ENCODE data around the gene ILDR1. TPM values are rescaled to one million over a fixed set of nuclear protein-coding genes. Genes with fewer than 3 reads are reported as not detected.

ILDR1 gene
- total RNA-seq, 1 donor from 2014 or later, result not detected

DNA sequence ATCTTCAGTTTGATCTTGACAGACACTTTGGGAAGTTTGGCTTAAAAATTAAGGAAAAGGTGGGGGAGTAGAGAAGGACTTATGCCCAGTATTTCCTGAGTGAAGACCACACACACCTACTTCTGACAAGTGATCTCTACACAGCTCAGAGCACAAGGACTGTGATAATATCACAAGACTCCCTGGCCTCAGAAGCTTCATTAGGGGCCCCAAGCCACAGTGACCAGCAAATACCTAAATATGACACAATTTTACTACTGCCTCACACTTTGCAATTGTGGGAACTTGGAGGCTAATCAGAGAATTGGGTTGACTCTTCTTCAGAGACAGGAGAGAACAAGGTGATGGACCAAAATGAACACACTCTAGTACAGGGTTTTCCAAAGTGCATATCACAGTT is 2.6 kb downstream of the ILDR1 start:
- no peak for DNase-seq (ENCODE audit: low spot score)
- Mint-ChIP-seq H3K27ac (ENCODE audit: unreplicated experiment) (no peak overlapping the region), H3K36me3 (ENCODE audit: low read depth) (no peaks in the 10 kb centered on the region), H3K9me3 (ENCODE audit: low read depth) (peaks cover 2% of the 10 kb centered on the region), H3K4me3 (ENCODE audit: unreplicated experiment) (no peak overlapping the region), H3K4me1 (ENCODE audit: low read depth) (peaks cover 3% of the 10 kb centered on the region), H3K27me3 (ENCODE audit: low read depth) (peaks cover 42% of the 10 kb centered on the region)
- TF ChIP-seq CTCF (IDR thresholded peaks at IDR 0.05), result no peak

GRCh38 chr3:122014741-122015140 is 7.3 kb downstream of the ILDR1 start:
- Mint-ChIP-seq H3K4me3 (ENCODE audit: unreplicated experiment) (no peak overlapping the region), H3K9me3 (ENCODE audit: low read depth) (peaks cover 2% of the 10 kb centered on the region), H3K27ac (ENCODE audit: unreplicated experiment) (no peak overlapping the region), H3K4me1 (ENCODE audit: low read depth) (no peaks in the 10 kb centered on the region), H3K36me3 (ENCODE audit: low read depth) (no peaks in the 10 kb centered on the region), H3K27me3 (ENCODE audit: low read depth) (peaks cover 42% of the 10 kb centered on the region)
- TF ChIP-seq CTCF (IDR thresholded peaks at IDR 0.05), result no peak
- DNase-seq (ENCODE audit: low spot score), result no peak

DNA sequence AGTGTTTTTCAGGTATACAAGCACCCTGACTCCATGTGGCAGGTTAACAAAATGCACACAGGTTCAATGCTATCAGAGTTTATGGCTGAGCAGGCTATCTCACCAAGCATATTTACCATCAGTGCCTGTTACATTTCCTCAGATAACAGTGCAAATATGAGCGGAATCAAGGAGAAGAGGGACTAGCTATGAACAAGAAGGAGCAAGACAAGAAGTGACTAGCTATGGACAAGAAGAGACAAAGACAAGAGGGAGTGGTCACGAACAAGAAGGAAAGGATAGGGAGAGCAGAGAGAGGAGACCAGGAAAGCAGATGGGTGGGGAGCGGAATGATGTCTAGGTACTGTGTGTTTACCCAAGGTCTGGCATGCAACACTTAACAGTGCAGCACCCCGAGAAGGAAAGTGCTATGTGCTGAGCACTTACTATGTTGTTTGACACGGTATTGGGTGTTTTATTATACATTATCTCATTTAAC is 8.6 kb downstream of the ILDR1 start:
- TF ChIP-seq CTCF (IDR thresholded peaks at IDR 0.05), result no peak
- H3K4me3 Mint-ChIP-seq (ENCODE audit: unreplicated experiment), result no peak overlapping the region
- H3K4me1 Mint-ChIP-seq (ENCODE audit: low read depth), result no peaks in the 10 kb centered on the region
- peaks cover 2% of the 10 kb centered on the region for H3K9me3 Mint-ChIP-seq (ENCODE audit: low read depth)
- H3K27me3 Mint-ChIP-seq (ENCODE audit: low read depth), result peaks cover 38% of the 10 kb centered on the region
- H3K27ac Mint-ChIP-seq (ENCODE audit: unreplicated experiment), result no peak overlapping the region
- no peaks in the 10 kb centered on the region for H3K36me3 Mint-ChIP-seq (ENCODE audit: low read depth)
- DNase-seq (ENCODE audit: low spot score), result no peak

GRCh38 chr3:122012821-122013220 is 9.2 kb downstream of the ILDR1 start:
- no peak for DNase-seq (ENCODE audit: low spot score)
- H3K27ac Mint-ChIP-seq (ENCODE audit: unreplicated experiment), result no peak overlapping the region
- H3K4me1 Mint-ChIP-seq (ENCODE audit: low read depth), result no peaks in the 10 kb centered on the region
- H3K9me3 Mint-ChIP-seq (ENCODE audit: low read depth), result peaks cover 2% of the 10 kb centered on the region
- H3K36me3 Mint-ChIP-seq (ENCODE audit: low read depth), result no peaks in the 10 kb centered on the region
- peaks cover 34% of the 10 kb centered on the region for H3K27me3 Mint-ChIP-seq (ENCODE audit: low read depth)
- no peak for TF ChIP-seq CTCF (IDR thresholded peaks at IDR 0.05)
- H3K4me3 Mint-ChIP-seq (ENCODE audit: unreplicated experiment), result no peak overlapping the region

- DNase-seq (ENCODE audit: low spot score), result no peak
- no peaks in the 10 kb centered on the region for H3K4me1 Mint-ChIP-seq (ENCODE audit: low read depth)
- peaks cover 32% of the 10 kb centered on the region for H3K27me3 Mint-ChIP-seq (ENCODE audit: low read depth)
- no peaks in the 10 kb centered on the region for H3K36me3 Mint-ChIP-seq (ENCODE audit: low read depth)
- H3K27ac Mint-ChIP-seq (ENCODE audit: unreplicated experiment), result no peak overlapping the region
- no peak for TF ChIP-seq CTCF (IDR thresholded peaks at IDR 0.05)
- no peaks in the 10 kb centered on the region for H3K9me3 Mint-ChIP-seq (ENCODE audit: low read depth)
- H3K4me3 Mint-ChIP-seq (ENCODE audit: unreplicated experiment), result no peak overlapping the region
Observed at GRCh38 chr3:122011396-122011795, 10.7 kb downstream of the ILDR1 start.

Data from chondrocyte (in vitro differentiated cells).